NCI-H82 treated with DMSO at 0.1 percent for 48 hours (cell line): ENCODE measurements around the gene CCDC136.

Experiments used
- DNase-seq: peaks from one replicate; lab custom pipeline; 2025; ENCODE audit not compliant: unreplicated experiment; lab: John Stamatoyannopoulos, UW

CCDC136 gene

GRCh38 chr7:128830231-128831177 is 38.7 kb downstream of the CCDC136 start, which contains the start of gene FLNC:
Gene FLNC (plus strand): TSS chr7:128830406. CDS start chr7:128830638, 232 bp downstream.
- no peak for DNase-seq

DNA sequence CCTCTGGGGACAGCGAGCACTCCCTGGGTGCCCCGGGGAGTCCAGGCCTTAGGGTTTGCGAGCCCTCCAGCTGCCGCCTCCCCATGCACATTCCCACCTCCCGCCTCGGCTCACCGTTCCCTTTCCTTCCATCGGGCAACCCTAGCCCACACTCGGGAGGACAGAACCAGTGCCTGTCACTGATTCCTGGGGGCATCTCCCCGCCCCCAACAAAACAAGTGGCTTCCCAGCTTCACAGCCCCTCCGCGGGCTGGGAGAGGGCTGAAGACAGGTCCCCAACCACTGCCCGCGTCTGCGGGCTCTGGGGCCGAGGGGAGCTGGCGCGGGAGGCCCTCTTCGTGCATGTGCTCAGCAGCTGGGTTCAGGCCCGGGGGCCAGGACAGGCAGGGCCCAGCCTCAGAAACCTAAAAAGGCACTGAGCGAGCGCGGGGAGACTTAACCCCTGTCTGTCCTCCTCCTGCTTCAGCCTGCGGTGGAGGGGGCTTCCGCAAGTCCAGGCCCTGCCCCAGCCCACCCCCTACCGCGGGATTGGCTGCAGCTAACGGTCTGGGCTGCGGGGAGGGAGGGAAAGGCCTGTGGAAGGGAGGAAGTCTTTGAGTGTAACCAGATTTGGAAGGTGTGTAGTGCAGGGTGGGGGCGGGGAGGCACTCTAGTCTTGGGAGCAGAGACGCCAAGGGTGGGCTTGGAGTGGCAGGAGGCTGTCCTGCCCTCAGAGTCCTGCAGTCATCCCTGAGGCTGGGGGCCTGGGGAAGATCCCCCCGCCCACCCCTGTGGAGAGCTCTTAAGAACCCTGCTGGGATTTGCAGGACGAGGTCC is 39.6 kb downstream of the CCDC136 start:
- DNase-seq, result peak; percentile 90

GRCh38 chr7:128831994-128832879 is 40.5 kb downstream of the CCDC136 start:
- DNase-seq, result peak; percentile 73

DNA sequence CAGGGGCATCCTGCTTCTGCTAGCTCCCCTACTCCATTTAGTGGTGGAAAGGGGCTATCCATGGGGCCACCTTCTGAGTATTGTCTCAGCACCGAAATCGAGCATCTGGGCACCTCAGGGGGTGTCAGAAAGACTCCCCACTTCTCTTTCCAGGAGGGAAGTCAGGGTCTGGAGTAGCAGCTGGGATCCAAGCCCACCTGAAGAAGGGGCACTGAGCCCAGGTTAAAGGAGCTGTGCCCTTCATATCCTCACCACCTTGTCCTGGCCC is 41.0 kb downstream of the CCDC136 start:
- DNase-seq, result no peak

DNA sequence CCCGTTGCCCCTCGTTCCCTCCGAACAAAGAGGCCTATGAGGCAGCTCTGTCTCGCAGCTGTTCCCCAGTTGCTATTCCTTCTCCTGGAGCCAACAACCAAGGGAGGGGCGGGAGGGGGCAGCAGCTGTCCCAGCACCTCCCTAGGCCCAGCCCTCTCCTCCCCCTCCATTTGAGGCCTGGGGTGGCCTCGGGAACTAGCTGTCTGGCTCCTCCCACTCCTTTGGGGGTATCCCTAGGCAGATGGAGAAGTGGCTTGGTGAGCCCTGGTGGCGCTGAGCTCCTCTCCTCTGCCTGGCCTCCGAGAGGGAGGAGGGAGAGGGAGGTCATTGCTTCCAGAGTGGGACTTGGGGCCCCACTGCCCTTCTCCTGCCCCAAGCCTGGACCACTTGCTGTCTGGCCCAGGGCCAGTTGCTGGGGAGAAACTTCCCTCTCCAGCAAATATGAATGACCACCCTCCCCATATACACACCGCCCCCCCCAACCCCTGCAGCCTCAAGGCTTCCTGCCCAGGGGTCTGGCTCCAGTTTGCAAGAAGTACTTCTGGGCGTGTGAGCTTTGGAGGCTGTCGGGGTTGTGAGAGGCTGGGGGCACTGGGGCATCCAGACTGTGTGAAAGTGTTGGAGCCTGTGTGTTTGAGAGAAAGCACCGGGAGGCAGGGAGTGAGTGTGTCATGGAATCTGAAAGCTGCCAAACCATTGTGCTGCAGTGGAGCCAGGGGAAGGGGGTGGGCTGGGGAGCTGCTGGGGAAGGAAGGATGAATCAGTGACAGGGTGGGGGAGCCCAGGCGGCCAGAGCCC is 41.6 kb downstream of the CCDC136 start:
- DNase-seq, result peak; percentile 89

DNA sequence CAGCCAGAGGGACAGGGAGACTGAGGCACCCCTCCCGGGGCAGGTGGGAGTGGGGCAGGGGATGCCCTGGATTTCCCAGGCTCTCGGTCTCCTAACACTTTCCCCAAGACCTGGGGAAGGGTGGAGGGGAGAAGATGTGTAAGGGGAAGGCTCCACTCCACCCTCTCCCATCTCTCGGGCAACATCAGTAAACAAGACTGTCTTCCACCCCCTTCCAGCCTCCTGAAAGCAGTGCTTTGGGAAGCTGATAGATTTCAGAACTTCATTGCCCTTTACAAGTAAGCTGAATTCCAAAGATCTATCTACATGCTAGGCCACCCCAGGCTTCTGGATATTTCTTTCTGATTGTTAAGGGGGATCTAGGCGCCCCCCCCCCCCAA is 42.2 kb downstream of the CCDC136 start:
- DNase-seq, result no peak

DNA sequence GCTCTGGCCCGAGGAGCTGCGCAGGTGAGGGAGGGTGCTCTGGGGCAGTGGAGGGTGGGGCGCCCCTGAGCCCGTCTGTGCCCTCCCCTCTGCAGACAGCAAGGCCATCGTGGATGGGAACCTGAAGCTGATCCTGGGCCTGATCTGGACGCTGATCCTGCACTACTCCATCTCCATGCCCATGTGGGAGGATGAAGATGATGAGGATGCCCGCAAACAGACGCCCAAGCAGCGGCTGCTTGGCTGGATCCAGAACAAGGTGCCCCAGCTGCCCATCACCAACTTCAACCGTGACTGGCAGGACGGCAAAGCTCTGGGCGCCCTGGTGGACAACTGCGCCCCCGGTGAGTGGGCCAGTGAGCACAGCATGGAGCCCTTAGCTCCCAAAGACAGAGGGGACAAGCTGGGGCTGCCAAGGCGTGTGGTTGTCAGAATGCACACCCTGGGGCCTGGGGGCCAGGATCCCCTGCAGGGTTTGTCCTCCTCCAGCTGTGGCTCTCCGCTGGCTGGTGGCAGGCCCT is 43.5 kb downstream of the CCDC136 start:
- DNase-seq, result no peak

DNA sequence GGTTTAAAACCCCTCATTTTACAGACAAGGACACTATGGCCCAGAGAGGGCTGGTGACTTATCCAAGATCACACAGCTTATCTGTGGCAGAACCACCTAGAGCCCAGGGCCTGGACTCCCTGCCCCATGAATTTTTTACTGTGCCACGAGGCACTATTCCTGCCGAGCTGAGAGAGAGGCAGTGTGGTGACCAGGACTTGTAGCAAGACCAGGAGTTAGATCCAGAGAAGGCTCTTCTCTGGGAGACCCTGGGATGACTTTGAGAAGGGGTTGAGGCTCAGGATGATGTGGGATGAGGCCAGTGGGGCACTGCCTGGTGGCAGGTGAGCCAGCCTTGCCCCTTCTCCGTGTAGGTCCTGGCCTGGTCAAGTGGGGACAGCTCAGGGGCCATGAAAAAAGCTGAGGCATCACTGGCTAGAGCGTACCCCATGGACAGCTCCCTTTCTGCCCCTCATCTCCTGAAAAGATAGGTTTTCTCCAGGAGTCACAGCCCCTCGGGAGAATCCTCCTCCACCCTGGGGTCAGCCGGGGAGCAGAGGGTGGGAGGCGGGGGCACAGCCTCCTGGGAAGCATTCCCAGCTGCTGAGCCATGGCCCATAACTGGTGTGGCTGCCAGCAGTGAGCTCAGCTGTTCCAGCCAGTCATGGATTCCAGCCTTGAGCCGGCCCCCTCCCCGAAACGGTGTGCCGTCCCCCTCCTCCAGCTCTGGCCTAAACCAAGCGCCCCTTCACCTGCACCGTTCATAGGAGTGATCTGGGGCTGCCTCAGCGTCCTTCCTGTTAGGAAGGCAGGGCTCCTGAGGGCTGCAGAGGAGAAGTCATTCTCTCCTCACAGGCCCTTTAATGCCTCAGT is 44.2 kb downstream of the CCDC136 start:
- DNase-seq, result no peak

DNA sequence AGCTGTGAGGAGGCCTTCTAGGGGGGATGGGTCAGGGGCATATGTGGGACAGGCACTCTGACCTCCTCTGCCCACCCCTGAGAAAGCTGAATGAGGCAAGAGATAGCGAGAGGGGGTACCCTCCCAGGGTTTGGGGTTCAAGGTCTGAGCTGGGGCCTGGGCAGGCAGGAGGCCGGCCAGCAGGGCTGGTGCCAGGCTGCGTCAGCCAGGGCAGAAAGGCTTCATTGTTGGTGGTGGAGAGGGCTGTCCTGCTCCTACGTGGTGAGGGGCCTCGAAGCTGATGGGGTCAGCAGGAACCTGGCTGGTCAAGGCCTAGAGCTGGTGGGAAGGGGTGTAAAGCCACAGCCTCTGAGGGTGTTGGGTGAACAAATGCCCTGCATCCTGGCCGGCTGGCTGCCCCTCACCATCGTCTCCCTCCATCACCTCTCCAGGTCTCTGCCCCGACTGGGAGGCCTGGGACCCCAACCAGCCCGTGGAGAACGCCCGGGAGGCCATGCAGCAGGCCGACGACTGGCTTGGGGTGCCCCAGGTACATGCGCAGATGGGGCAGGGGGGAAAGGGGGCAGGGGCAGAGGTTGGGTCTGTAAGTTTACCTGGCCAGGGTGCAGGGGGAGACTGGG is 45.1 kb downstream of the CCDC136 start:
- DNase-seq, result no peak

DNA sequence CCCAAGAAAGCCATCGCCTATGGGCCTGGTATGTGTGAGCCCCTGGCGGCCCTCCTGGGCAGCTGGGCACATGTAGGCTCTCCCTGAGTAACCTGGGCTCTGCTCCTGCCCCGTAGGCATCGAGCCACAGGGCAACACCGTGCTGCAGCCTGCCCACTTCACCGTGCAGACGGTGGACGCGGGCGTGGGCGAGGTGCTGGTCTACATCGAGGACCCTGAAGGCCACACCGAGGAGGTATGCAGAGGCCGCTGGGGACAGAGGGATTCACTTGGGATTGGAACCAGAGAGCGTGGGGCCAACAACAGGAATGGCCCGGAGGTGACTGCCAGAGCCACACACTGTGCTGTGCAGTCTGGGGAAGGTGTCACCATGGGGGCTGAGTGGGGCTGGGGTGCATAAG is 45.8 kb downstream of the CCDC136 start:
- DNase-seq, result no peak

- no peak for DNase-seq
These were observed 46.5 kb downstream of the CCDC136 start for GRCh38 chr7:128838109-128838779.

DNA sequence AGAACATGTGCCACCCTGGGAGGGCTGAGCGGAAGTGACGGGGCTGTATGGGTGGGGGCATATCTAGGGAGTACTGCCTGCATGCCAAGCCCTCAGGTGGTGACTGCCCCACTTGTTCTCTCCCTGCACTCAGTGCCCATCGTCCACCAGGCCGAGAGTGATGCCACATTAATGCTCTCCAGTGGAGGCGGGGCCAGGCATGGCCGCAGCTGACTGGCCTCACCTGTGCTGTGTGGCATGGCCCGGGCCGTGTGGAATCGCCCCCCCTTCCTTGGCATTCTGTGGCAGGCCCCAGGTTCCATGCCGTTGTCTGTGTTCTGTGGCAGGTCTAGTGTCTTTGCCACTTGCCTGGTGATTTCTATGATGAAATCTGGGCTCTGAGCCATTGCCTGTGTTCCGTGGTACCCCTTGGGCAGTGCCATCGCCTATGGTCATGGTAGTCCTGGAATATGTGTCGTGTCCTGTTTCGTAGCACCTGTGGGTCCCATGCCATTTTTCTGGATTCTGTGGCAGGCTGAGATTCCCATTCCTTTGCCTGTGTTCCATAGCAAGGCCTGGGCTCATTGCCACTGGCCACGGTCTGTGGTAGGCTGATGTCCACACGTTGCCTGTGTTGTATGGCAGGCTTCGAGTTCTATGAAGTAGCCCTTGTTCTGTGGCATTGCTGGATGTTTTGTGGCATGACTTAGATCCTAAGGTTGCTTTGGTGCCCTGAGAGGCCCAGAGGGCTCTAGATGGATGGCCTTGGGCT is 47.4 kb downstream of the CCDC136 start:
- no peak for DNase-seq

DNA sequence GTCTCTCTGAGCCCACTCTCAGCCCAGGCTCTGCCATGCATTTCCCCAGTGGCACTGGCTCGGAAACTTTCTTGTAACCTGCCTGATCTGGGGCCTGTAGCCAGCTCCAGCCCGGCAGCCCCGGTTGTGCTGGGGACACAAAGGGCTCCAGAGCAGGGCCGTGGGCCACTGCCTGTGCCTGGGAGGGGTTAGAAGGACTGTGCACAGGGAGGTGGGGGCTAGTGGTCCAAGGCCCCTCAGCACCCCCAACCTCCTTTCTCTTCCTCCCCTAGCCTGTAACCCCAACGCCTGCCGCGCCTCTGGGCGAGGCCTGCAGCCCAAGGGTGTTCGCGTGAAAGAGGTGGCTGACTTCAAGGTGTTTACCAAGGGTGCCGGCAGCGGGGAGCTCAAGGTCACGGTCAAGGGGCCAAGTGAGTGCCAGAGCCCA is 48.0 kb downstream of the CCDC136 start:
- DNase-seq, result no peak

DNA sequence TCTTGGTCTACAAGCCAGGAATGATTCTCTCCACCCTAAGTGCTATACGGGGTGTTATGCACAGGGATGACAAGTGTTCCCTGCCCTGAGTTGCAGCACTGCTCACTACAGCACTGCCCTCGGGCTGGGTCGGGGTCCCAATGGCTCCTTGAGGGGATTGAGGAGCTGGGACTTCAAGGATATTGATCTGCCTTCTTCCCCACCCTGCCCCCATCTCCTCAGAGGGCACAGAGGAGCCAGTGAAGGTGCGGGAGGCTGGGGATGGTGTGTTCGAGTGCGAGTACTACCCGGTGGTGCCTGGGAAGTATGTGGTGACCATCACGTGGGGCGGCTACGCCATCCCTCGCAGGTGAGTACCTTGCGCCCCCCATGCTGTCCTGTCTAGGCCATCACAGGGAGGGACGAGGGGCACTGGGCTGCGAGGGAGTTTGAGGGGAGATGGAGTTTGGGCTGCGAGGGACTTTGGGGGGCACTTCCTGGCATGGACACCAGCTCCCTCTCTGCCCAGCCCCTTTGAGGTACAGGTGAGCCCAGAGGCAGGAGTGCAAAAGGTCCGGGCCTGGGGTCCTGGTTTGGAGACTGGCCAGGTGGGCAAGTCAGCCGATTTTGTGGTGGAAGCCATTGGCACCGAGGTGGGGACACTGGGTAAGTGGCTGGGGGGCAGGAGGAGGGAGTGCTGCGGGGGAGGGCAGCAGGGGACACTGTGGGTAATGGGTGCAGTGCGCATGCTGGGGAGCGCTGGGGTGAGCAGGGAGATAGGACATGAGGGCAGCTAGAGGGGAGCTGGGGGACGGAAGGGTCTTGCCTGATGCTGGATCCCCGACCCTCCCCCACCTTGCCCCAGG is 48.8 kb downstream of the CCDC136 start:
- no peak for DNase-seq

DNA sequence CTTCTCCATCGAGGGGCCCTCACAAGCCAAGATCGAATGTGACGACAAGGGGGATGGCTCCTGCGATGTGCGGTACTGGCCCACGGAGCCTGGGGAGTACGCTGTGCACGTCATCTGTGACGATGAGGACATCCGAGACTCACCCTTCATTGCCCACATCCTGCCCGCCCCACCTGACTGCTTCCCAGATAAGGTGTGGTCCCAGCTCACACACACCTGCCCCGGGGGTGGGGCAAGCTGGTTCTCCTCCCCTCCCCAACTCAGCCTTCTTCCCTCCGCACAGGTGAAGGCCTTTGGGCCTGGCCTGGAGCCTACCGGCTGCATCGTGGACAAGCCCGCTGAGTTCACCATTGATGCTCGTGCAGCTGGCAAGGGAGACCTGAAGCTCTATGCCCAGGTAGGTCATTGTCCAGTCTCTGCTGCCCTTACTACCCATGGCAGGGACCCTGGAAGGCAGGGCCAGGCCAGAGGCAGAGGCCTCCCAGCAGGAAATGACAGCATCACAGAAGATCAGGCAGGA is 49.5 kb downstream of the CCDC136 start:
- DNase-seq, result no peak

GRCh38 chr7:128841921-128842673 is 50.3 kb downstream of the CCDC136 start:
- no peak for DNase-seq
